Activated CD4-positive, CD25-positive, alpha-beta regulatory T cell treated with anti-CD3 and anti-CD28 coated beads, Interleukin-2, amount 50 U/mL, for 72 hours (primary cell): Measurements from ENCODE around the gene CERS6.

Source experiments
- DNase-seq: peaks from one replicate; pipeline ENCODE4 v3.0.0; 2021

Gene CERS6

GRCh38 chr2:168814046-168814445 lies 358.0 kb downstream of the CERS6 start:
- DNase-seq: no peak

GRCh38 chr2:168814939-168815907 lies 359.2 kb downstream of the CERS6 start:
- DNase-seq: no peak

- DNase-seq: no peak
Measured at GRCh38 chr2:168816369-168816768, 360.3 kb downstream of the CERS6 start.

- no peak for DNase-seq
Measured at GRCh38 chr2:168819050-168819715, 363.1 kb downstream of the CERS6 start.

- no peak for DNase-seq
Measured at GRCh38 chr2:168819829-168820489, 363.9 kb downstream of the CERS6 start.

- no peak for DNase-seq
Measured at GRCh38 chr2:168821577-168821976, 365.5 kb downstream of the CERS6 start.

GRCh38 chr2:168821992-168822391 lies 365.9 kb downstream of the CERS6 start:
- no peak for DNase-seq
